Measurements from ENCODE around the gene ZNF280C.

The ZNF280C gene

DNA sequence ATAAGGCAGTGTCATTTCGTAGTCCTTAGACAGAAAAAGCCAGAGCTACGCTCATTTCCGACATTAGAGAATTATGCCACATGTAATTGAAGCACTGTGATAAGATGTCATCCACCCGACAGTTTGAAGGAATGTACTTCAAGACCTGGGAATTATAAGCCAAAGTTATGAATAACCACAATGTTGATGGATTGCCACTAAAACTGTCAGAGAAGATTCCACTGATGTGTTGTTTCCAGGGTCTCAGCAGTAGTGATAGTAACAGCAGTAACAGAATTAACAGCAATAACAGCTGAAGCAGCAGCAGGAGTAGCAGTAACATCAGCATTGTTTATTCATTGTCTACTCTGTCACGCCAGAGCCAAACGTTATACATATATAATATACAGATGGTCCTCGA lies 72.2 kb downstream of the ZNF280C start:
- H3K27me3 ChIP-seq (ENCODE audit: insufficient read depth, low read length, poor library complexity): no peaks in the 10 kb centered on the region
- H3K4me3 ChIP-seq (ENCODE audit: low read depth in 1 of 2, low read length in 2 of 2): no peak overlapping the region
- H3K9me3 ChIP-seq (ENCODE audit: insufficient read depth, low read length, severe bottlenecking): no peaks in the 10 kb centered on the region
- ATAC-seq (ENCODE audit: insufficient read depth, low read depth) (no peak), DNase-seq (no peak)
- H3K4me1 ChIP-seq (ENCODE audit: insufficient read depth, low read length): 0 out of 2 replicates have a peak, but pooled peaks cover 4% of the 10 kb centered on the region
- H2AFZ ChIP-seq (ENCODE audit: low read depth, low read length): no peak overlapping the region
- H3K27ac ChIP-seq (ENCODE audit: low read length): no peak overlapping the region
- no peaks in the 10 kb centered on the region for H3K36me3 ChIP-seq (ENCODE audit: insufficient read depth, low read length)
- TF ChIP-seq, protein P1, sequence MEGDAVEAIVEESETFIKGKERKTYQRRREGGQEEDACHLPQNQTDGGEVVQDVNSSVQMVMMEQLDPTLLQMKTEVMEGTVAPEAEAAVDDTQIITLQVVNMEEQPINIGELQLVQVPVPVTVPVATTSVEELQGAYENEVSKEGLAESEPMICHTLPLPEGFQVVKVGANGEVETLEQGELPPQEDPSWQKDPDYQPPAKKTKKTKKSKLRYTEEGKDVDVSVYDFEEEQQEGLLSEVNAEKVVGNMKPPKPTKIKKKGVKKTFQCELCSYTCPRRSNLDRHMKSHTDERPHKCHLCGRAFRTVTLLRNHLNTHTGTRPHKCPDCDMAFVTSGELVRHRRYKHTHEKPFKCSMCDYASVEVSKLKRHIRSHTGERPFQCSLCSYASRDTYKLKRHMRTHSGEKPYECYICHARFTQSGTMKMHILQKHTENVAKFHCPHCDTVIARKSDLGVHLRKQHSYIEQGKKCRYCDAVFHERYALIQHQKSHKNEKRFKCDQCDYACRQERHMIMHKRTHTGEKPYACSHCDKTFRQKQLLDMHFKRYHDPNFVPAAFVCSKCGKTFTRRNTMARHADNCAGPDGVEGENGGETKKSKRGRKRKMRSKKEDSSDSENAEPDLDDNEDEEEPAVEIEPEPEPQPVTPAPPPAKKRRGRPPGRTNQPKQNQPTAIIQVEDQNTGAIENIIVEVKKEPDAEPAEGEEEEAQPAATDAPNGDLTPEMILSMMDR (IDR thresholded peaks at IDR 0.05; ENCODE audit: borderline replicate concordance, extremely low read depth, low read length, poor library complexity, severe bottlenecking): no peak
- no peak for TF ChIP-seq EZH2 (IDR thresholded peaks at IDR 0.05; ENCODE audit: borderline replicate concordance, low read depth, low read length, severe bottlenecking)
- no peak overlapping the region for H3K4me2 ChIP-seq (ENCODE audit: insufficient read depth, low read length)
- H3K79me2 ChIP-seq (ENCODE audit: insufficient read depth, low read length): no peaks in the 10 kb centered on the region
- H3K9ac ChIP-seq (ENCODE audit: low read depth, low read length): no peak overlapping the region
- H4K20me1 ChIP-seq (ENCODE audit: insufficient read depth, low read length): no peaks in the 10 kb centered on the region

DNA sequence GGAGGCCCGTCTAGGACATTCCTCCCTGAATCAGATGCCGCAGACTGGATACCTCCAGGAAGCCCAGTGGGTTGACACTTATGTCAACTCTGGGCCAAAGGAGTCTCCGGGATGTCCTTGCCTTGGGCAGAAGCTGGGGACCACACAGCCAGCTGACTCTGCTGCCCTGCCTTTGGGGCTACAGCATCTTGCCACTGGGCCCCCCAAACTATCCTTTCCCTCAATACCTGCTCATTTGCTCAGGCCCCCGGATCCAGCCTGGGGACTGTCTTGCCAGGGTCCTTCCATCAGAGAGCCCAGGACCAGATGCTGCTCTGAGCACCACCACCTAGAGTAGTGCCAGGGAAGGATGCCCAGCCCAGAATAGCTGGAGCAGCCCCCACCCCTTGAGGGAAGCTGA lies 77.9 kb downstream of the ZNF280C start:
- no peak for DNase-seq
- Histone ChIP-seq H3K9ac (ENCODE audit: low read depth, low read length) (no peak overlapping the region), H3K27ac (ENCODE audit: low read length) (no peak overlapping the region), H3K36me3 (ENCODE audit: insufficient read depth, low read length) (no peaks in the 10 kb centered on the region), H4K20me1 (ENCODE audit: insufficient read depth, low read length) (no peaks in the 10 kb centered on the region), H3K4me1 (ENCODE audit: insufficient read depth, low read length) (0 out of 2 replicates have a peak, but pooled peaks cover 4% of the 10 kb centered on the region), H3K4me3 (ENCODE audit: low read depth in 1 of 2, low read length in 2 of 2) (no peak overlapping the region), H3K27me3 (ENCODE audit: insufficient read depth, low read length, poor library complexity) (no peaks in the 10 kb centered on the region), H3K9me3 (ENCODE audit: insufficient read depth, low read length, severe bottlenecking) (no peaks in the 10 kb centered on the region), H3K4me2 (ENCODE audit: insufficient read depth, low read length) (no peak overlapping the region), H2AFZ (ENCODE audit: low read depth, low read length) (no peak overlapping the region), H3K79me2 (ENCODE audit: insufficient read depth, low read length) (no peaks in the 10 kb centered on the region)
- ATAC-seq (ENCODE audit: insufficient read depth, low read depth): no peak
- TF ChIP-seq, protein P1 (IDR thresholded peaks at IDR 0.05; ENCODE audit: borderline replicate concordance, extremely low read depth, low read length, poor library complexity, severe bottlenecking): no peak
- no peak for TF ChIP-seq EZH2 (IDR thresholded peaks at IDR 0.05; ENCODE audit: borderline replicate concordance, low read depth, low read length, severe bottlenecking)

DNA sequence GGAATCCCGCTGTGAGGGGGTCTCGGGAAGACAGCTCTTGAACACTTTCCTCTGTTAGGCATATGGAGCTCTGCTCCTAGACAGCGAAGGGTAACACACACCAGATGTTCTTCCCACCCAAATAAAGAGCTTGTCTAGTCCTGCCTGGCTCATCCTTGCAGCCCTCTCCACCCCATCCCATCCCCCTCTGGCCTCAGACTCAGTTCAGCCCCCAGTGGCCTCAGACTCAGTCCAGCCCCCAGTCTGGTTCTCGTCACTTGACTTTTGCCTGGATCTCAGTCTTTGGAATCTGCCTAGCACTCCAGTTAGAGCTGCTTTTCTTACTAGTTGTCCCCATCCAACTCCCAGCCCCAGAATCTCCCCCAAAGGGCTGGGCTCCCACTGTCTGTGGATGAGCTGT lies 82.0 kb downstream of the ZNF280C start:
- Histone ChIP-seq H3K4me2 (ENCODE audit: insufficient read depth, low read length) (no peak overlapping the region), H3K4me3 (ENCODE audit: low read depth in 1 of 2, low read length in 2 of 2) (no peak overlapping the region), H3K27me3 (ENCODE audit: insufficient read depth, low read length, poor library complexity) (no peaks in the 10 kb centered on the region), H3K79me2 (ENCODE audit: insufficient read depth, low read length) (no peaks in the 10 kb centered on the region), H3K4me1 (ENCODE audit: insufficient read depth, low read length) (peaks cover 4% of the 10 kb centered on the region; the same call in 1 of the 2 replicates), H3K9ac (ENCODE audit: low read depth, low read length) (no peak overlapping the region), H2AFZ (ENCODE audit: low read depth, low read length) (no peak overlapping the region), H3K9me3 (ENCODE audit: insufficient read depth, low read length, severe bottlenecking) (no peaks in the 10 kb centered on the region), H4K20me1 (ENCODE audit: insufficient read depth, low read length) (no peaks in the 10 kb centered on the region), H3K36me3 (ENCODE audit: insufficient read depth, low read length) (peaks cover 5% of the 10 kb centered on the region), H3K27ac (ENCODE audit: low read length) (no peak overlapping the region)
- TF ChIP-seq EZH2 (IDR thresholded peaks at IDR 0.05; ENCODE audit: borderline replicate concordance, low read depth, low read length, severe bottlenecking): no peak
- TF ChIP-seq, protein P1 (IDR thresholded peaks at IDR 0.05; ENCODE audit: borderline replicate concordance, extremely low read depth, low read length, poor library complexity, severe bottlenecking): no peak
- ATAC-seq (ENCODE audit: insufficient read depth, low read depth) (no peak), DNase-seq (no peak)

DNA sequence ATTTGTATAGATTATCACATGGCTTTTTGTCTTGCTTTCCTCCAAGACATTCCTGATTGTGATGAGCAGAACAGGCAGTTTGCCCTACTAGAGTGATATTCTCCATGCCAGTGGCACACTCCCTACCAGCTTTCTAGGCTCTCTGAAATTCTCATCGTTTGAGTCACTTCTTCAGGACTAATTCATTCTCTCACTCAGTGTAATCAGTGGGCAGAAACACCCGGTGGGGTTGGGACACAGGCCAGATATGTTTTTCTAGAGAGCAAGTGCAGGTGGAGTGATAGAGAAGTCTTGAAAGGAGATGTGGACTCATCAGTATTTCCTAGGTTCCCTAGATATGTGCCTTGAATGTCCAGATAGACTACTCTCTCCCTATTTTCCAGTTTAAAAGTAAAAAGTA lies 83.8 kb downstream of the ZNF280C start:
- no peaks in the 10 kb centered on the region for H3K27me3 ChIP-seq (ENCODE audit: insufficient read depth, low read length, poor library complexity)
- ATAC-seq (ENCODE audit: insufficient read depth, low read depth): no peak

More for the DNA sequence above, 83.8 kb downstream of the ZNF280C start:
- no peak for TF ChIP-seq EZH2 (IDR thresholded peaks at IDR 0.05; ENCODE audit: borderline replicate concordance, low read depth, low read length, severe bottlenecking)
- TF ChIP-seq, protein P1 (IDR thresholded peaks at IDR 0.05; ENCODE audit: borderline replicate concordance, extremely low read depth, low read length, poor library complexity, severe bottlenecking): no peak
- H3K4me1 ChIP-seq (ENCODE audit: insufficient read depth, low read length): peaks cover 4% of the 10 kb centered on the region; the same call in 1 of the 2 replicates
- no peak overlapping the region for H2AFZ ChIP-seq (ENCODE audit: low read depth, low read length)
- no peak overlapping the region for H3K27ac ChIP-seq (ENCODE audit: low read length)
- DNase-seq: no peak
- H3K79me2 ChIP-seq (ENCODE audit: insufficient read depth, low read length): no peaks in the 10 kb centered on the region
- H3K4me2 ChIP-seq (ENCODE audit: insufficient read depth, low read length): no peak overlapping the region
- H4K20me1 ChIP-seq (ENCODE audit: insufficient read depth, low read length): no peaks in the 10 kb centered on the region
- H3K36me3 ChIP-seq (ENCODE audit: insufficient read depth, low read length): peaks cover 5% of the 10 kb centered on the region
- H3K9ac ChIP-seq (ENCODE audit: low read depth, low read length): no peak overlapping the region
- H3K4me3 ChIP-seq (ENCODE audit: low read depth in 1 of 2, low read length in 2 of 2): no peak overlapping the region
- no peaks in the 10 kb centered on the region for H3K9me3 ChIP-seq (ENCODE audit: insufficient read depth, low read length, severe bottlenecking)
